ENCODE data around the gene GPR176. TPM values are rescaled to one million over a fixed set of nuclear protein-coding genes. Genes with fewer than 3 reads are reported as not detected.

The GPR176 gene
- total RNA-seq, 1 donor from 2014 or later, result 21.1 TPM

DNA sequence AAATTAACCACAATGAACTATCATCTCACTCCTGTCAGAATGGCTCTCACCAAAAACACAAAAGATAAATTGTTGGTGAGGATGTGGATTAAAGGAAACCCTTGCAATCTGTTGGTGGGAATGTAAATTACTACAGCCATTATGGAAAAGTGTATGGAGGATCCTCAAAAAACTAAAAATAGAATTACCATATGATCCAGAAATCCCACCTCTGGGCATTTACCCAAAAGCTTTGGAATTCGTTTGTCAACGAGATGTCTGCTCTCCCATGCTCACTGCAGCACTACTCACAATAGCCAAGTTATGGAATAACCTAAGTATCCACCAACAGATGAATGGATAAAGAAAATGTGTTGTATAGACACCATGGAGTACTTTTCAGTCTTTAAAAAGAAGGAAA, 159.1 kb downstream of the GPR176 start:
- no peak overlapping the region for H3K4me3 Mint-ChIP-seq (ENCODE audit: unreplicated experiment)
- H3K4me1 Mint-ChIP-seq (ENCODE audit: unreplicated experiment), result peaks cover 17% of the 10 kb centered on the region
- peaks cover 2% of the 10 kb centered on the region for H3K36me3 Mint-ChIP-seq (ENCODE audit: unreplicated experiment)
- peaks cover 7% of the 10 kb centered on the region for H3K9me3 Mint-ChIP-seq (ENCODE audit: unreplicated experiment)
- no peaks in the 10 kb centered on the region for H3K27me3 Mint-ChIP-seq (ENCODE audit: unreplicated experiment)
- no peak for DNase-seq (ENCODE audit: extremely low spot score, unreplicated experiment)
- TF ChIP-seq CTCF (IDR thresholded peaks at IDR 0.05), result no peak
- peak overlapping the region; percentile 28 for H3K27ac Mint-ChIP-seq (ENCODE audit: unreplicated experiment)

DNA sequence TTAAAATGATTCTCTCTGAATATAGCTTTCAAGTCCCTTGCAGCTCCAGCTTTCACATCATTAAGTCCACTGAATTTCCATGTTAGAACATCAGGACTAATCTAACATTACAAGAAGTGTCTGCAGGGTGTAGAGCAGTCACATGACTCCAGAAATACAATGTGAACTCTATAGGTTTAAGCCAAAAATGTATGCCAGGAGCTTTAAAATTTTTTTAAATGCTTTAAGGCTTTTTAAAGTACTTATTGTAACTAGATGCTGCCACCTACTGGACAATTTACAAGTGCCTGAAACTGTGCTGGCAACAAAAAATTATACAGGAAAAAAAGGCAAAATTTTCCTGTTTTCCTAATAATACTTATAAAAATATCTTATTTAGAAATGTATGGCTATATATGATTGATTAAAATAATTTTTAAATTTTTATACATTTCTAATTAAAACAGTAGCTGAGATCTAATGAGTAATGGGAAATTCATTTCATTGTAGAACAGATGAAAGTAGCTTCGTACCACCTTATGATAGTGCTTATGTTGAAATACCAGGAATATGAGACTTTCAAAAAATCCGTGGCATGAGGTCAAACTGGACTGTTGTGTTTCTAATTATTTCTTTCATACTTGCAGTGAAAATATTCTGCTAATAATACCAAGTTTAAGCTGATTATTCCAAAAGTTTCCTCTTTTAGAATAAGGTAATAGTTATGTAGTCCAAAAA, 163.1 kb downstream of the GPR176 start:
- H3K36me3 Mint-ChIP-seq (ENCODE audit: unreplicated experiment), result no peaks in the 10 kb centered on the region
- H3K9me3 Mint-ChIP-seq (ENCODE audit: unreplicated experiment), result no peaks in the 10 kb centered on the region
- no peak overlapping the region for H3K27ac Mint-ChIP-seq (ENCODE audit: unreplicated experiment)
- no peaks in the 10 kb centered on the region for H3K27me3 Mint-ChIP-seq (ENCODE audit: unreplicated experiment)
- TF ChIP-seq CTCF (IDR thresholded peaks at IDR 0.05), result peak; percentile 87
- no peak for DNase-seq (ENCODE audit: extremely low spot score, unreplicated experiment)
- H3K4me3 Mint-ChIP-seq (ENCODE audit: unreplicated experiment), result no peak overlapping the region
- H3K4me1 Mint-ChIP-seq (ENCODE audit: unreplicated experiment), result peaks cover 14% of the 10 kb centered on the region

- Mint-ChIP-seq H3K36me3 (ENCODE audit: unreplicated experiment) (peaks cover 5% of the 10 kb centered on the region), H3K9me3 (ENCODE audit: unreplicated experiment) (peaks cover 4% of the 10 kb centered on the region), H3K27ac (ENCODE audit: unreplicated experiment) (no peak overlapping the region), H3K4me3 (ENCODE audit: unreplicated experiment) (no peak overlapping the region), H3K4me1 (ENCODE audit: unreplicated experiment) (peaks cover 15% of the 10 kb centered on the region), H3K27me3 (ENCODE audit: unreplicated experiment) (no peaks in the 10 kb centered on the region)
- DNase-seq (ENCODE audit: extremely low spot score, unreplicated experiment), result no peak
- TF ChIP-seq CTCF (IDR thresholded peaks at IDR 0.05), result no peak
Measured at GRCh38 chr15:39752991-39753390, 167.1 kb downstream of the GPR176 start.

GRCh38 chr15:39752246-39752645, 167.8 kb downstream of the GPR176 start:
- Mint-ChIP-seq H3K4me1 (ENCODE audit: unreplicated experiment) (peaks cover 20% of the 10 kb centered on the region), H3K9me3 (ENCODE audit: unreplicated experiment) (peaks cover 4% of the 10 kb centered on the region), H3K36me3 (ENCODE audit: unreplicated experiment) (peaks cover 5% of the 10 kb centered on the region), H3K27ac (ENCODE audit: unreplicated experiment) (no peak overlapping the region), H3K4me3 (ENCODE audit: unreplicated experiment) (no peak overlapping the region), H3K27me3 (ENCODE audit: unreplicated experiment) (no peaks in the 10 kb centered on the region)
- TF ChIP-seq CTCF (IDR thresholded peaks at IDR 0.05), result no peak
- DNase-seq (ENCODE audit: extremely low spot score, unreplicated experiment), result no peak

Other genes starting within 250 kb of the GPR176 start
- 0.31 and 0.54 TPM in 2 replicates for gene FSIP1, start 137.4 kb downstream of the GPR176 start, total RNA-seq
- gene EIF2AK4, start 13.8 kb upstream of the GPR176 start, total RNA-seq, result 37.8 and 42.2 TPM in 2 replicates
- gene SRP14, start 118.9 kb upstream of the GPR176 start, total RNA-seq, result 181 and 196 TPM in 2 replicates
- gene BMF, start 188.6 kb upstream of the GPR176 start, total RNA-seq, result 39.3 and 46.6 TPM in 2 replicates
- gene BUB1B, start 240.8 kb upstream of the GPR176 start, total RNA-seq, result 8.0 and 8.5 TPM in 2 replicates